Mesenchymal stem cell (in vitro differentiated cells and primary cell): Measurements from ENCODE around the gene RRAS.
A peak's percentile ranks its signal among the peaks of the same experiment; 100 is the strongest.

Experiments used
- DNase-seq: peaks from one replicate; pipeline ENCODE4 v3.0.0-alpha.2; 2013
- H2AFZ ChIP-seq: one replicate; pipeline ENCODE4 v1.6.1; 2013; ENCODE audit warnings: low read depth, mild to moderate bottlenecking, control low read depth, inconsistent platforms, low read length, moderate library complexity
- H2AK5ac ChIP-seq: 2 replicates; pipeline ENCODE4 v1.6.1; 2013; ENCODE audit warnings: low read length, moderate library complexity, mild to moderate bottlenecking, inconsistent platforms; ENCODE audit not compliant: severe bottlenecking
- H2BK120ac ChIP-seq: one replicate; pipeline ENCODE4 v1.6.1; 2013; ENCODE audit warnings: low read depth, mild to moderate bottlenecking, inconsistent platforms, low read length, moderate library complexity
- H2BK12ac ChIP-seq, 2 experiments: one replicate each; pipeline ENCODE4 v1.6.1; 2013; ENCODE audit warnings: inconsistent platforms in 2 of 2, low read length in 2 of 2, mild to moderate bottlenecking in 2 of 2, moderate library complexity in 2 of 2, control low read depth in 1 of 2
- H2BK15ac ChIP-seq: one replicate; pipeline ENCODE4 v1.6.1; 2013; ENCODE audit warnings: mild to moderate bottlenecking, low read depth, inconsistent platforms; ENCODE audit not compliant: poor library complexity, severe bottlenecking
- H2BK5ac ChIP-seq: 2 replicates; pipeline ENCODE4 v1.6.1; 2013; ENCODE audit warnings: low read depth, mild to moderate bottlenecking, low read length, control low read depth, inconsistent platforms; ENCODE audit not compliant: poor library complexity, severe bottlenecking
- H3K14ac ChIP-seq, 2 experiments: one replicate each; pipeline ENCODE4 v1.6.1; 2013; ENCODE audit warnings: inconsistent platforms in 2 of 2, low read length in 2 of 2, control low read depth in 1 of 2, mild to moderate bottlenecking in 1 of 2, moderate library complexity in 1 of 2
- H3K18ac ChIP-seq, 2 experiments: one replicate each; pipeline ENCODE4 v1.6.1; 2013; ENCODE audit warnings: inconsistent platforms in 2 of 2, low read length in 2 of 2, control low read depth in 1 of 2, low read depth in 1 of 2, mild to moderate bottlenecking in 1 of 2
- H3K23ac ChIP-seq, 2 experiments: one replicate each; pipeline ENCODE4 v1.6.1; 2013; ENCODE audit warnings: inconsistent platforms in 2 of 2, low read length in 2 of 2, mild to moderate bottlenecking in 2 of 2, moderate library complexity in 2 of 2, control low read depth in 1 of 2
- H3K27ac ChIP-seq: 2 replicates; pipeline ENCODE4 v1.5.1; 2013; ENCODE audit warnings: mild to moderate bottlenecking, moderate library complexity, low read length, control low read depth, inconsistent platforms; ENCODE audit not compliant: poor library complexity, severe bottlenecking
- H3K27me3 ChIP-seq, 2 experiments: 2 replicates each; pipeline versions ENCODE4 v1.6.1 to v1.7.0; 2013; ENCODE audit warnings: low read length in 2 of 2, mild to moderate bottlenecking in 2 of 2, moderate library complexity in 2 of 2, control low read depth in 1 of 2, inconsistent platforms in 1 of 2; ENCODE audit not compliant: control insufficient read depth in 1 of 2, insufficient read depth in 1 of 2
- H3K36me3 ChIP-seq, 2 experiments: 2 replicates each; pipeline versions ENCODE4 v1.6.1 to v1.7.0; 2013; ENCODE audit warnings: low read length in 2 of 2, control low read depth in 1 of 2, inconsistent platforms in 1 of 2, low read depth in 1 of 2, mild to moderate bottlenecking in 1 of 2; ENCODE audit not compliant: insufficient read depth in 2 of 2, control insufficient read depth in 1 of 2
- H3K4ac ChIP-seq, 2 experiments: one replicate each; pipeline ENCODE4 v1.6.1; 2013; ENCODE audit warnings: inconsistent platforms in 2 of 2, low read length in 2 of 2, mild to moderate bottlenecking in 2 of 2, moderate library complexity in 2 of 2, control low read depth in 1 of 2, low read depth in 1 of 2
- H3K4me1 ChIP-seq: 2 replicates; pipeline ENCODE4 v1.6.1; 2013; ENCODE audit warnings: low read depth, low read length, control low read depth; ENCODE audit not compliant: control insufficient read depth, insufficient read depth
- H3K4me2 ChIP-seq: 2 replicates; pipeline ENCODE4 v1.6.1; 2013; ENCODE audit warnings: low read length, mild to moderate bottlenecking, inconsistent platforms; ENCODE audit not compliant: poor library complexity, severe bottlenecking
- H3K4me3 ChIP-seq, 2 experiments: 2 replicates each; pipeline versions ENCODE4 v1.5.1 to v1.7.0; 2013; ENCODE audit warnings: low read length in 2 of 2, mild to moderate bottlenecking in 2 of 2, control low read depth in 1 of 2, low read depth in 1 of 2; ENCODE audit not compliant: insufficient read depth in 1 of 2
- H3K79me1 ChIP-seq: replicated peaks from 2 replicates; pipeline ENCODE4 v1.6.1; 2013; ENCODE audit warnings: mild to moderate bottlenecking, control low read depth, low read length, inconsistent platforms; ENCODE audit not compliant: poor library complexity, severe bottlenecking
- H3K9ac ChIP-seq: 2 replicates; pipeline ENCODE4 v1.7.0; 2013; ENCODE audit warnings: mild to moderate bottlenecking, low read length, moderate library complexity
- H3K9me3 ChIP-seq: 2 replicates; pipeline ENCODE4 v1.7.0; 2013; ENCODE audit warnings: mild to moderate bottlenecking, low read length; ENCODE audit not compliant: control insufficient read depth
- H4K8ac ChIP-seq: one replicate; pipeline ENCODE4 v1.6.1; 2013; ENCODE audit warnings: inconsistent platforms, mild to moderate bottlenecking, low read length, moderate library complexity
- H4K91ac ChIP-seq: one replicate; pipeline ENCODE4 v1.6.1; 2013; ENCODE audit warnings: mild to moderate bottlenecking, low read length, inconsistent platforms
- WGBS: methylation state at CpG from one replicate; pipeline ENCODE4 v1.1.7; 2013; ENCODE audit warnings: mixed read lengths; 5-methylcytosine and 5-hydroxymethylcytosine counted together

Gene RRAS

GRCh38 chr19:49645592-49645991, 5.6 kb upstream of the RRAS start:
- WGBS, result 97% methylated on average over 11 of the region's 11 CpGs
- Histone ChIP-seq H3K9me3 (no peaks in the 10 kb centered on the region), H3K27ac (no peak overlapping the region), H3K4me3 (no peak overlapping the region), H3K27me3 (no peaks in the 10 kb centered on the region), H2BK12ac (no peak overlapping the region), H3K36me3 (peaks cover 51 to 52% of the 10 kb centered on the region in 2 experiments), H4K91ac (no peak overlapping the region), H3K18ac (no peak overlapping the region), H2BK5ac (no peak overlapping the region), H2AK5ac (no peak overlapping the region), H3K79me1 (peaks cover 12% of the 10 kb centered on the region), H4K8ac (peak overlapping the region; percentile 19), H2AFZ (no peak overlapping the region), H3K9ac (peak overlapping the region; percentile 51), H3K4me2 (no peak overlapping the region), H3K23ac (no peak overlapping the region), H2BK120ac (no peak overlapping the region), H3K4ac (no peak overlapping the region), H3K4me1 (peaks cover 18% of the 10 kb centered on the region), H3K14ac (no peak overlapping the region), H2BK15ac (no peak overlapping the region)
- DNase-seq, result no peak

- Histone ChIP-seq H3K79me1 (peaks cover 10% of the 10 kb centered on the region), H2AK5ac (no peak overlapping the region), H3K27ac (no peak overlapping the region), H4K8ac (no peak overlapping the region), H2BK15ac (no peak overlapping the region), H3K4ac (no peak overlapping the region), H3K36me3 (peaks cover 36% of the 10 kb centered on the region in 2 experiments), H3K4me3 (peak overlapping the region in 1 of 2 experiments; percentile 100), H3K23ac (no peak overlapping the region), H2BK120ac (no peak overlapping the region), H2BK12ac (peak overlapping the region in 1 of 2 experiments; percentile 19), H3K9ac (peak overlapping the region; percentile 100), H3K18ac (no peak overlapping the region), H4K91ac (no peak overlapping the region), H3K14ac (no peak overlapping the region), H3K9me3 (no peaks in the 10 kb centered on the region), H3K27me3 (no peaks in the 10 kb centered on the region), H2AFZ (no peak overlapping the region), H3K4me2 (peak overlapping the region; percentile 58), H3K4me1 (peaks cover 25% of the 10 kb centered on the region), H2BK5ac (no peak overlapping the region)
- WGBS, result 85% methylated on average over 2 of the region's 2 CpGs
- DNase-seq, result no peak
Observed at GRCh38 chr19:49643466-49643865, 3.5 kb upstream of the RRAS start.

- H3K4me2 ChIP-seq, result peak overlapping the region; percentile 55
- peak overlapping the region; percentile 100 for H3K9ac ChIP-seq
- H3K79me1 ChIP-seq, result peaks cover 9% of the 10 kb centered on the region
- peaks cover 30 to 33% of the 10 kb centered on the region in 2 experiments for H3K36me3 ChIP-seq
- no peak overlapping the region for H2AFZ ChIP-seq
- no peak for DNase-seq
- H2BK120ac ChIP-seq, result peak overlapping the region; percentile 22
- peak overlapping the region; percentile 88 for H2AK5ac ChIP-seq
- peak overlapping the region; percentile 85 to 98 for H3K18ac ChIP-seq
- no peak overlapping the region for H2BK15ac ChIP-seq
- H3K4me1 ChIP-seq, result peaks cover 32% of the 10 kb centered on the region
- WGBS, result 4% methylated on average over 5 of the region's 5 CpGs
- peak overlapping the region in 1 of 2 experiments; percentile 42 for H2BK12ac ChIP-seq
- peak overlapping the region; percentile 88 to 100 for H3K4ac ChIP-seq
- H2BK5ac ChIP-seq, result peak overlapping the region; percentile 74
- H4K91ac ChIP-seq, result peak overlapping the region; percentile 67
- peak overlapping the region; percentile 79 for H3K27ac ChIP-seq
- H3K23ac ChIP-seq, result peak overlapping the region in 1 of 2 experiments; percentile 95
- H3K27me3 ChIP-seq, result no peaks in the 10 kb centered on the region
- H3K14ac ChIP-seq, result peak overlapping the region in 1 of 2 experiments; percentile 92
- peak overlapping the region; percentile 82 to 100 for H3K4me3 ChIP-seq
- no peaks in the 10 kb centered on the region for H3K9me3 ChIP-seq
- peak overlapping the region; percentile 86 for H4K8ac ChIP-seq
Observed at GRCh38 chr19:49642492-49643035, 2.6 kb upstream of the RRAS start.

GRCh38 chr19:49641688-49642491, 1.9 kb upstream of the RRAS start, which contains the start of gene SCAF1:
Gene SCAF1, plus strand, starts transcription at chr19:49642209. Its CDS starts 2,818 bp downstream, at chr19:49645027.
- Histone ChIP-seq H2AFZ (no peak within 1 kb of the TSS), H4K8ac (peak within 1 kb of the TSS; percentile 87), H2BK15ac (peak within 1 kb of the TSS; percentile 80), H2BK5ac (peak within 1 kb of the TSS; percentile 100), H2BK12ac (peak within 1 kb of the TSS; percentile 75 to 79), H3K9me3 (no peaks in the 10 kb centered on the region), H3K27ac (peak within 1 kb of the TSS; percentile 100), H3K79me1 (peaks cover 5% of the 10 kb centered on the region), H2AK5ac (peak within 1 kb of the TSS; percentile 100), H3K4me3 (peak within 1 kb of the TSS; percentile 82 to 100), H3K4me1 (peaks cover 33% of the 10 kb centered on the region), H4K91ac (peak within 1 kb of the TSS; percentile 97), H3K4me2 (peak within 1 kb of the TSS; percentile 89), H3K9ac (peak within 1 kb of the TSS; percentile 100), H2BK120ac (peak within 1 kb of the TSS; percentile 97), H3K36me3 (peaks cover 23 to 27% of the 10 kb centered on the region in 2 experiments), H3K4ac (peak within 1 kb of the TSS; percentile 88 to 100), H3K18ac (peak within 1 kb of the TSS; percentile 97 to 98), H3K27me3 (no peaks in the 10 kb centered on the region), H3K23ac (peak within 1 kb of the TSS in 1 of 2 experiments; percentile 95), H3K14ac (peak within 1 kb of the TSS in 1 of 2 experiments; percentile 92)
- peak; percentile 99 for DNase-seq
- under 1% methylated on average over 46 of the region's 87 CpGs for WGBS
